Vagina (tissue), 2 donors: ENCODE measurements around the gene CEBPE.

Experiments used
- CTCF ChIP-seq, 3 experiments: fragments of 450-650 bp in 2 of 3; fragments of 200-600 bp in 1 of 3; sonication (generic) in 1 of 3; IDR thresholded peaks; one replicate each; pipeline ENCODE4 v1.5.1; 2017 to 2019; ENCODE audit warnings: antibody characterized with exemption in 3 of 3, mild to moderate bottlenecking in 2 of 3, moderate library complexity in 2 of 3
- POLR2A ChIP-seq, 2 donors: fragments of 450-650 bp; IDR thresholded peaks; one replicate each; pipeline ENCODE4 v1.6.1; 2017; ENCODE audit warnings: antibody characterized with exemption in 2 of 2, mild to moderate bottlenecking in 2 of 2, moderate library complexity in 2 of 2

GRCh38 chr14:23115918-23116317 lies 3.1 kb downstream of the CEBPE start:
- no peak for TF ChIP-seq CTCF (IDR thresholded peaks at IDR 0.05)
- no peak for TF ChIP-seq POLR2A (IDR thresholded peaks at IDR 0.05)
